ENCODE measurements around the gene LRRC74B.
"Not testable (repeated sequence)": the region's sequence is repeated elsewhere in the genome, so short reads cannot be mapped to it uniquely, and the experiment has no call there.

DNA sequence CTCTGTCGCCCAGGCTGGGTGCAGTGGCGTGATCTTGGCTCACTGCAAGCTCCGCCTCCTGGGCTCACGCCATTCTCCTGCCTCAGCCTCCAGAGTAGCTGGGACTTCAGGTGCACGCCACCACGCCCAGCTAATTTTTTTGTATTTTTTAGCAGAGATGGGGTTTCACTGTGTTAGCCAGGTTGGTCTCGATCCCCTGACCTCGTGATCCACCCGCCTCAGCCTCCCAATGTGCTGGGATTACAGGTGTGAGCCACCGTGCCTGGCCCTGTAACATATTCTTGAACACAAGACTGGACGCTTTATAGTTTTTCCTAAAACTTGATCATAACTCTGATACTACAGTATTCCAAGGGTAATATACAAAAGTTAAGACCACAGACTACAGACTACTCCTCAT lies 45.5 kb downstream of the LRRC74B start:
- TF ChIP-seq, protein P1, sequence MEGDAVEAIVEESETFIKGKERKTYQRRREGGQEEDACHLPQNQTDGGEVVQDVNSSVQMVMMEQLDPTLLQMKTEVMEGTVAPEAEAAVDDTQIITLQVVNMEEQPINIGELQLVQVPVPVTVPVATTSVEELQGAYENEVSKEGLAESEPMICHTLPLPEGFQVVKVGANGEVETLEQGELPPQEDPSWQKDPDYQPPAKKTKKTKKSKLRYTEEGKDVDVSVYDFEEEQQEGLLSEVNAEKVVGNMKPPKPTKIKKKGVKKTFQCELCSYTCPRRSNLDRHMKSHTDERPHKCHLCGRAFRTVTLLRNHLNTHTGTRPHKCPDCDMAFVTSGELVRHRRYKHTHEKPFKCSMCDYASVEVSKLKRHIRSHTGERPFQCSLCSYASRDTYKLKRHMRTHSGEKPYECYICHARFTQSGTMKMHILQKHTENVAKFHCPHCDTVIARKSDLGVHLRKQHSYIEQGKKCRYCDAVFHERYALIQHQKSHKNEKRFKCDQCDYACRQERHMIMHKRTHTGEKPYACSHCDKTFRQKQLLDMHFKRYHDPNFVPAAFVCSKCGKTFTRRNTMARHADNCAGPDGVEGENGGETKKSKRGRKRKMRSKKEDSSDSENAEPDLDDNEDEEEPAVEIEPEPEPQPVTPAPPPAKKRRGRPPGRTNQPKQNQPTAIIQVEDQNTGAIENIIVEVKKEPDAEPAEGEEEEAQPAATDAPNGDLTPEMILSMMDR (IDR thresholded peaks at IDR 0.05; ENCODE audit: insufficient read depth, low read depth, low read length) = not testable (repeated sequence)
- not testable (repeated sequence) for TF ChIP-seq EZH2 (IDR thresholded peaks at IDR 0.05; ENCODE audit: insufficient read depth, low read length)
